Cortex of kidney (tissue), 1 donor: ENCODE results near the gene ITIH6.
"Not testable (repeated sequence)": the region's sequence is repeated elsewhere in the genome, so short reads cannot be mapped to it uniquely, and the experiment has no call there.

Source experiments
- DNase-seq: peaks from one replicate; lab custom pipeline; 2025; lab: John Stamatoyannopoulos, UW

Gene ITIH6, protein sequence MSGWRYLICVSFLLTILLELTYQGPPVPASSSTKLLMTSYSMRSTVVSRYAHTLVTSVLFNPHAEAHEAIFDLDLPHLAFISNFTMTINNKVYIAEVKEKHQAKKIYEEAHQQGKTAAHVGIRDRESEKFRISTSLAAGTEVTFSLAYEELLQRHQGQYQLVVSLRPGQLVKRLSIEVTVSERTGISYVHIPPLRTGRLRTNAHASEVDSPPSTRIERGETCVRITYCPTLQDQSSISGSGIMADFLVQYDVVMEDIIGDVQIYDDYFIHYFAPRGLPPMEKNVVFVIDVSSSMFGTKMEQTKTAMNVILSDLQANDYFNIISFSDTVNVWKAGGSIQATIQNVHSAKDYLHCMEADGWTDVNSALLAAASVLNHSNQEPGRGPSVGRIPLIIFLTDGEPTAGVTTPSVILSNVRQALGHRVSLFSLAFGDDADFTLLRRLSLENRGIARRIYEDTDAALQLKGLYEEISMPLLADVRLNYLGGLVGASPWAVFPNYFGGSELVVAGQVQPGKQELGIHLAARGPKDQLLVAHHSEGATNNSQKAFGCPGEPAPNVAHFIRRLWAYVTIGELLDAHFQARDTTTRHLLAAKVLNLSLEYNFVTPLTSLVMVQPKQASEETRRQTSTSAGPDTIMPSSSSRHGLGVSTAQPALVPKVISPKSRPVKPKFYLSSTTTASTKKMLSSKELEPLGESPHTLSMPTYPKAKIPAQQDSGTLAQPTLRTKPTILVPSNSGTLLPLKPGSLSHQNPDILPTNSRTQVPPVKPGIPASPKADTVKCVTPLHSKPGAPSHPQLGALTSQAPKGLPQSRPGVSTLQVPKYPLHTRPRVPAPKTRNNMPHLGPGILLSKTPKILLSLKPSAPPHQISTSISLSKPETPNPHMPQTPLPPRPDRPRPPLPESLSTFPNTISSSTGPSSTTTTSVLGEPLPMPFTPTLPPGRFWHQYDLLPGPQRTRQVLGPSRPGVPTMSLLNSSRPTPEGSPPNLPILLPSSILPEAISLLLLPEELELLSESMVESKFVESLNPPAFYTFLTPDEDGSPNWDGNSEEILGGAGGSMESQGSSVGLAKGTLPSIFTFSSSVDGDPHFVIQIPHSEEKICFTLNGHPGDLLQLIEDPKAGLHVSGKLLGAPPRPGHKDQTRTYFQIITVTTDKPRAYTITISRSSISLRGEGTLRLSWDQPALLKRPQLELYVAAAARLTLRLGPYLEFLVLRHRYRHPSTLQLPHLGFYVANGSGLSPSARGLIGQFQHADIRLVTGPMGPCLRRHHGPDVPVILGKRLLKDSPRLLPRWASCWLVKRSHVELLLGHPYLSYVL

DNA sequence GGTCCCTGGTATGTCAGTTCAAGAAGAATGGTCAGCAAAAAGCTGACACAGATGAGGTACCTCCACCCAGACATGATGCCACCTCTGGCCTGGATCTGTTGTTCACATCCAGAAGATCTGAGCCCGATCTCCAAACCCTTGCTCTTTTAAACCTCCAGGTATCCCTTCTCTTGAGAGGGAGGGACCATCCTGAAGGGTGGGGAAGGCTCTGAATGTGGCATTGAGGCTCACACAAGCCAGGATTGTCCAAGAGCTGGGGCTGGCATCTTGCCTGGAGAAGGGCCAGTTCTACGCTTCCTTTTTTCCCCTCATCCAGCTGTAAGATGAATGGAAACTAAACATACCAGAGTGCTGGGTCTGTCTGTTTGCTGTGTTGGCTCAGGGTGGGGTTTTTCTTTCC, at the start of gene ITIH6:
Gene ITIH6, minus strand, starts transcription at position 119 of the 400 bp plus-strand sequence. Its CDS starts 45 bp downstream, at position 74.
- no peak for DNase-seq

DNA sequence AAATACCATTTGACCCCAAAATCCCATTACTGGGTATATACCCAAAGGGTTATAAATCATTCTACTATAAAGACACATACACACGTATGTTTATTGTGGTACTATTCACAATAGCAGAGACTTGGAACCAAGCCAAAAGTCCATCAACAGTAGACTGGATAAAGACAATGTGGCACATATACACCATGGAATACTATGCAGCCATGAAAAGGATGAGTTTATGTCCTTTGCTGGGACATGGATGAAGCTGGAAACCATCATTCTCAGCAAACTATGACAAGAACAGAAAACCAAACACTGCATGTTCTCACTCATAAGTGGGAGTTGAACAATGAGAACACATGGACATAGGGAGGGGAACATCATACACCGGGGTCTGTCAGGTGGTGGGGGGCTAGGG, 49.6 kb upstream of the ITIH6 start:
- DNase-seq, result not testable (repeated sequence)

DNA sequence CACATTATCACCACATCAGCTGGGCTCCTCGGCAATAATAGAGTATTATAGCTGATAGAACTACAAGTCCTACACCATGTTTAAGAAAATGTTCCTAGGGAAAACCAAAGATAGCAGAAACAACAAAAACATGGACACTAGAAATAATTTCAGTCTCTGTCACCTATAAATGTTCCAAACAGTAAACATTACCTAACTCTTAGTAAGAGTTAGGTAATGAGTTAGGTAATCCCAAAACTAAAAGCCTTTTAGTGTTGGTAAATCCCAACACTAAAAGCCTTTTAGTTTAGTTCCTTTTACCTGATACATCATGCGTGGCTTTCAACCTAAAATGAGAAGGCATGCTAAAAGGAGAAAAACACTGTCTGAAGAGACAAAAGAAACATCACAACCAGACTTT, 45.0 kb upstream of the ITIH6 start:
- DNase-seq, result no peak

DNA sequence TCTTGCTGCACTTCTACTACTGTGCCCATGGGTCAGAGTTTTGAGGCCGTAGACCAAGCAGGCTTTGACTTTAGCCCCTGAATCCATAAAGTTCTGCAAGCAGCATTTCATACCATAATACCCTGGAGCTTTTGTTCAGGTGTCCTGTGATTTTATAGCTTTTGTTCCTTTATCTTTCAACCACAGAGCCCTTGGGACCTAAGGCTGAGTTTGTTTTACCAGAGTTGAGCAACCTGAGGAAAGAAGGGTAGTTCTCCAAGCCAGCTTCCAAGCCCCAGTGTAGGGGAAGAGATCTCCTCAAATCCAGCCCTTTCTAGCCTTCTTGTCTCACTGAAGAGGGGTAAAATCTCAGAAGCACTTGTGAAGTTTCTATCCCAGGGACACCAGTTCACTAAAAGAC, 44.6 kb upstream of the ITIH6 start:
- no peak for DNase-seq

DNA sequence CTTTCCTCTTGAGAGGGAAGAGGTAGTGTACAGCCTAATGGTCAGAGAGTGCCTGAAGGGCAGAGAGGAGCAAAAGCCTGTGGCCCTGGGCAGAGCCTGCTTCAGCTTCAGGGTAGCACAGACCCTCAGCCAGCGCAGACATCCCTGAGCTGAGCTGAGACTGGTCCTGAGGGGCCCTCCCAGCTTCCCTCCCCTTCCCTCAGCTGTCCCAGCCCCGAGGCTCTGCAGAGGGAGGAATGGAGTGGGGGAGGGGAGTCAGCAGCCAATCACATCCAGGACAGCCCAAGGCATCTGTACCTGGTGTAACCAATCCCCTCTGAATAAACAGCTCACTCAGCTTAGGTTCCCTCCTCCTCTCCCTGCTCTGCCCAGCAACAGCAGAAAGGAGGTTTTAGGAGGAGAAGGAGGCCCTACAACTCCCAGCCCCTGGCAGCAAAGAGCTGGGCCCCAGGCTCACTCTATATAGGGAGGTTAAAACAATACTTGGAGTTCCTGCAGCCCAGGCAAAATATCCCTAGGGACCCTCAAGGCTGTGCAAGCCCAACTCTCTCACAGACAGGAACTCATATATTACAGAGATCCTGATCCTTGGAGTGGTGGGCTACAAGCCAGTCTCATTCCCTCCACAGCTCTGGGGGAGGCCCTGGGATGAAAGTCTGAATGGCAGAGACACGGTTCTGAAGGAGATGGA, 43.3 kb upstream of the ITIH6 start:
- not testable (repeated sequence) for DNase-seq

DNA sequence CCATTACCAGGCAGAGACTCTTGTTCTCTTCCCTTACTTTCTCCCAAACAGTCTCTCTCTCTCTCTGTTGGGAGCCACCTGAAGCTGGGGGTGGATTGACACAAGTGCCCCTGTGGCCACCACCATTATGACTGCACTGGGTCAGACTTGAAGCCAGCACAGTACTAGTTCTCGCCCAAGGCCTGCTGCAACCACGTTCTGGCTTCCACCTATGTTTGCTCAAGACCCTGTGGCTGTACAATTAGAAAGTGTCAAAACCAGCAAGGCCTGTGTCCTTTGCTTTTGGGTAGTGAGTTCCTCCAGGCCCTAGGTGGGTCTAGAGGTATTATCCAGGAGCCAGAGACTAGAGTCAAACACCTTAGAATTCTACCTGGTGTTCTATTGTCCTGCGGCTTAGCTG, 40.5 kb upstream of the ITIH6 start:
- no peak for DNase-seq

DNA sequence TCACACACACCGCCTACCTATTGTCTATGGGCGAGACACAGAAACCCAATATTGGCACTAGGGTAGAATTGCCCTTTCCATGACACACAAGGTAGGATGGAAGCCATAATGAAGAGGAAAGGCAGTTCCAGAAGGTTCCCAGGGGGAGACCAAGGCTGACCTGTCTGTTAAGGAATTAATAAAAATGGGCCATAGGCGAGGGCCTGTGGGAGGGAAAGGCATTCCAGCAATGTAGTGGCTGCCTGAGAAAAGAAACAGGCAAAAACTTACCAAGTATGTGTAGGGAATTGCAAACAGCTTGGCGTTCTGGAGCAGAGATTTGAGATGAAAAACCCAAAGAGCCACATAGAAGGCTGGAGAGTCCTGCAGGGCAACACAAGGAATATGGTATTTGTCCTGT, 28.5 kb upstream of the ITIH6 start:
- DNase-seq, result no peak

DNA sequence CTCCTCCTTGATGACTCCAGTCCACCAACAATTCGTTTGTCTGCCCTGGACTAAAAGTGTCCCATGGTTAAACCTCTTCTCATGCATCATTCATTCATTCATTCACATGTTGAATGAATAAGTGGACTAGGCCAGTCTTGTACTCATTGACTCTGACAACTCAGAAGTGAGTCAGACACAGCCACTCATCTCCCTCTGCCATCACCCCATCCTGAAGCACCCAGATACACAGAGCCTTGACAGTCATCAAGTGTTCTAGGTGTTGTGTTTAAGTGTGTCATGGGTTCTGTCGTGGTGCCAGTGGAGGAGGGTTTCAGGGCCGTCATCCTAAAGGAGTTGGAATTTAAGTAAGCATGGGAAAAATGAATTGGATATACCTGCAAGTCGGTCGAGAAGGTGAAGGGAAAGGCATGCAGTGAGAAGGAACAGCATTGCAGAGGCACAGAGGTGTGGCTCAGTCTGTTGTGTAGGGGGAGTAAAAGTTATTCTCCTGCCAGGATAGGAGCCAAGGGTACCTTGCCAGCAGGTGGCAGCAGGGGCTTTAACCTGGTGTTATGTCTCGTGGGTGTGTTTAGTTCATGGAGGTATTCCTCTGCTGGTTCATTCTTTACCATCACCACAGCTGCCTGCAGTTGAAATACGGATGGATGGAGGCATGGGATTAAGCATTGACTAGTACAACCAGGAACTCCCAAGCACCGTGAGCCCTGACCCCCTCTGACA, 27.8 kb upstream of the ITIH6 start:
- DNase-seq, result no peak

DNA sequence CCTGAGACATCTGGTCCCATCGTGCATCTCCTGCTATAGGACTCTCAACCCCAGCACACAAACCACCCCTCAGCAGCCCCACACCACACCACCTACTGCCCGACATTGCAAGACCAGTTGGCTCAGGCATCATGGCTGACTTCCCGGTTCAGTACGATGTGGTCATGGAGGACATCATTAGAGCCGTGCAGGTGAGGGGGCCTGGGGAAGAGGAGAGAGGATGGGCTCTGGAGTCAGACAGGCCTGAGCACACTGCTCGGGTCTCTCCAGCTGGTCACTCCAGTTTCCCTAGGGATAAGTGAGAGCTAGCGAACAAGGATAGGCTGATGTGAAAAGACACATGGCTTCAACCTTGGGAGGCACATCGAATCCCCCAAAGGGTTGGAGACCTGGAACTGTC, 26.7 kb upstream of the ITIH6 start:
- DNase-seq, result no peak

DNA sequence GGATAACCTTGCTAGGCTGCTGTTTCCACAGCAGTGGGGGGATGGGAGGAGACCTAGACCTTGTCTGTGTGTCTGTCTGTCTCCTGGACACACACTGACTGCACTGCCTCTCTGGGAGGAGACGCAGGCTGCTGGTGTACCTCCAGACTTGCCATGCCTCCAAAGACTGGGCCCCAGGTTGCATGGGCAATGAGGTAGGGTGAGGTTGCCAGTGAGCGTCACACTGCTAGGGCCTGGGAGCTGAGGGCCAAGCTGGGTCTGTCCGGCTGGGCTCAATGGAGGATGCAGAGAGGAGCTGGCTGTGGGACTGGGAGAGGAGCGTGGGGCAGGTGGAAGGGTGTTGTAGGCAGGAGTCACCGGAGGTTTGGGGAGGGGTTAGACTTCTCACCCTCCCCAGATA, 26.1 kb upstream of the ITIH6 start:
- no peak for DNase-seq

DNA sequence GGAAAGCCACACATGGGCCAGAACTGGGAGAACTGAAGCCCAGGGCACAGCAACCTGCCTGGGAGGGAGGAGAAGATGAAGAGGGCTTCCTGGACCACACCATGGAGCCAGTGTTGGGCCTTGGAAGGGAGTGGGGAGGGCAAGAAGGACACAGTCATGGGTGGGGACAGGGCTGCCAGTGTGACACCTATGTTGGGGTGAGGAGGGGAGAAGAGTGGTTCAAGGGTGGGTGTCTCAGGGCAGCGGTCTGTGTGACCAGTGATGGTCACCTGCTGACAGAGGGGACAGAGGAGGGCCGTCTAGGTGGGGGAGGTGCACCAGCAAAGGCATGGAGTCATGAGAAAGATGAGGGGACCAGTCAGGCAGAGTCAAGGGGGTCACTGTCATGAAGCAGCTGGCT, 23.3 kb upstream of the ITIH6 start:
- no peak for DNase-seq

DNA sequence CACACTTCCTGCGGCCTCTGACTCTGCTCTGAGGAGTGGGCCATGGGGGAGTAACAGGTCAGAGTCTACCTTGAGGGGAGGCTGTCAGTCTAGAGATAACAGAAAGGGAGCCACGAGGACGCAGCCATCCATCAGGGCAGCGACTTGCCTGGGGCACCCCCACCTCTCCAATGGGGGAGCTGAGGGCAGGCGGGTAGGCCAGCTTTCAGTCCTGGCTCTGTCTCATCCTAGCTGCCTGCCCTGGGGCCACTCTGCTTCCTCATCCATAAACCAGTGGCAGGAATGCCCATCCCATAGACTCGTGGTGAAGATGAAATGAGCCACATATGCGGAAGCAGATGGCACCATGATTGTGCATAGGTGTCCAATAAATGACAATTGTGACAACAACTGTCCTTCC, 22.7 kb upstream of the ITIH6 start:
- no peak for DNase-seq

DNA sequence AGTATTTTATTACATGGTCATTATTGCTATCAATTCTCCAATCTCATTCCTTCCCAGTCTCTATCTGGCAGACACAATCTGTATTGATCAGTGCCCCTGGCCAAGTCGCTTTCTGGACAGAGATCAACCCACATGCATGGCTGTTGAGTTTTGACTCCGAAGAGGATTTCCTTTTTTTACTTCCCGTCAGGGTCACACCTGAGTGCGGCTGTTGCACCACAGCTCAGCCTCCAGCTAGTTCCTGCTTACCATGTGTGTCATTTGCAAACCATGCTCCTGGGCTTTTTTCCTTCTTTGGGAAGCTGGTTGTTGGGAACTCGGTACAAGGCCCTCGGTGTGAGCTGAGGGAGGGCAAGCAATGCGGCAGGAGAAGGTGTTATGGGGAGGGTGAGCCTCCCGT, 21.1 kb upstream of the ITIH6 start:
- no peak for DNase-seq

DNA sequence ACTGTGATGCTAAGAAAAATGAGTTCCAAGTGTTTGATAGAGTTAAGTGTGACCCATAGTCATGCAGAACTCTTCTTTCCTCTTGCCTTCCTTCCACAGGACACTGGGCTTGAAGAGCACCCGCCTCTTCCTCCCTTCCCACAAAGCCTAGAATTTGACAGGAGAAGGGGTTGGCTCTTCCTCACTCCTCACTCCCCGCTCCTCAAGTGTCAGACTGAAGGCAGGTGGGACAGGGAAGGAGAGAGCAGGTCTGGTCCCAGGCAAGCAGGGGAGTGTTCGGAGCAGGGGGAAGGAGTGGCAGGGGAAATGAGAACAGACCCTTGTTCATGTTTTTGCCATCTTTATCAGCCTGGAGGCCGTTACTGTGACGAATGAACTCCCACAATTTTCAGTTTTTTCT, 20.2 kb upstream of the ITIH6 start:
- DNase-seq, result no peak

DNA sequence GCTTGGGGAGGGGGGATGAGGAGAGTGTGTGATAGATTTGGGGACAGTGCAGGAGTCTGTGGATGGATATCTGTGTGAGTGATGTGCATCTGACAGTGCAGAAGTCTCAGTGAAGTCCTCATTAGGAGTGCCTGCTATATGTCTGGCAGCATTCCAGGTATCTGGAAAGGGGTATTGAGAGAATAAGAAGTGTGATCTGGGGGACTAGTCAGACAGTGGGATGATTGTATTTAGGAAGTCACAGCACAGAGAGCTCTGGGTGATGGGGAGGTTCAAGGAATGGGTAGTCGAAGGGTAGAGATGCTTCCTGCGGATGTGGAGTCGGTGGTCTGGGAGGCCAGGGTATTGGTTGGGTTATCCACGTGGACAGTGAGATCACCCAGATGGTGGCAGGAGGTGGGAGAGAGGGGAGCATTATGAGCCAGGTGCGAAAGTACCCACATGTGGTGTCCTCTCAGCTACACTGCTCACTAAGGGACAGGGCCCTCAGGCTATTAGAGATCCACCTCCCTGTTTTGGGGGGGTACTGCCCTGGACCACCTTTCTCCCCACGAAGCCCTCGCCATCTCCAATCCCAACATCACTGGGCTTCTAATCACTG, 19.3 kb upstream of the ITIH6 start:
- no peak for DNase-seq

DNA sequence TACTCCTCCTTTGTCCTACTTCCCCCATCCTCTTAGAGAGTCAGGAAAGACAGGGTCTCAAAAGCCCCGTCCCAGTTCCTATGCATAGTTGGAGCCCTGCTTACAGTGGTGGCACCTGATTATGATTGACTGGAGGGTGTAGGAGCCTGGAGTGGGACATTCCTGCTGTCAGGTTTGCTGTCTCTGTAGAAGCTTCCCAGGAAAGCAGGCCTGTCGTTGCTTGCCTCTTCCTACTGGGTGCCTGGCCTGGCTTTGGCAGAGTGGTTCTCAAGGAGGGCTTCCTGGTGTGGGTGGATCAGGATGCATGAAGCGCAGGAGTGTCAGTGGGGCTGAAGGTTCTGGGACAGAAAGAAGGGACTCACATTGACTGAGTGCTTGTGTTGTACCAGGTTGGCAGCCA, 14.3 kb upstream of the ITIH6 start:
- DNase-seq, result no peak

DNA sequence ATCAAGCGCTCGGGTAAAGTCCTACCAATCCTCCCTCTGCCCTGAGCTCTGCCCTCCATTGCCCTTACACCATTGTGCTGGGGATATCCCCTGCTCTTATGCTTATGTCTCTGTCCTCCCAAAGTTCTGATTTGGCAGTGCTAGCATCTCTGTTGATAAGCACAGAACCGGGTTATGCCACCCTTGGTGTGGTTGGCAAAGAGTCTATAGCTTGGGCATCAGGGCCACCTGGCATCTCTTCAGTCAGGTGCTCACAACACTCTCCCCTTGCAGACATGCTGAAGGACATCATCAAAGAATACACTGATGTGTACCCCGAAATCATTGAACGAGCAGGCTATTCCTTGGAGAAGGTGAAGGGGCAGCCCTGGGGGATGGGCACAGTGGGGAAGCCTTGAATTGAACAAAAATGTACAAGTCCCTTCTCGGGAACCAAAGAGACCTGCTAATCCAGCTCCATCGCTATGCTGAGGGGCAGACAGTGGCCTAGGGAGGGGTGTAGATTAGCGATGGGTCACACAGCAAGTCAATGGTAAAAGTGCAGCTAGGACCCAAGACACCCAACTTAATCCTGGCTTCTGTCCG, 13.3 kb upstream of the ITIH6 start:
- no peak for DNase-seq

DNA sequence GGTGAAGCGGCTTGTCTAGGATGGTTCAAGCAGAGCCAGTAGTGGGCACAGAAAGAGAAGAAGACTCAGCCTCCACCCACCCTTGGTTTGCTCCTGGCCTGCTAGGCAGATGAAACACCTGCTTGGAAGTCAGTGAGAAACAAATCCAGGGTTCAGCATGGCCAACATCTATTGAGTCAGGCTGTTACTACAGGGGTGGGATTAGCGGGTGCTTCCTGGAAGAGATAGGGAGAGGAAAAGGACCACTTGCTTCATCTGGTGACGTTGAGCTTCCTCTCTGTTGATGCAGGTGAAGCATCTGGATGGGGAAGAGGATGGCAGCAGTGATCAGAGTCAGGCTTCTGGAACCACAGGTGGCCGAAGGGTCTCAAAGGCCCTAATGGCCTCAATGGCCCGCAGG, 12.5 kb upstream of the ITIH6 start:
- DNase-seq, result no peak

DNA sequence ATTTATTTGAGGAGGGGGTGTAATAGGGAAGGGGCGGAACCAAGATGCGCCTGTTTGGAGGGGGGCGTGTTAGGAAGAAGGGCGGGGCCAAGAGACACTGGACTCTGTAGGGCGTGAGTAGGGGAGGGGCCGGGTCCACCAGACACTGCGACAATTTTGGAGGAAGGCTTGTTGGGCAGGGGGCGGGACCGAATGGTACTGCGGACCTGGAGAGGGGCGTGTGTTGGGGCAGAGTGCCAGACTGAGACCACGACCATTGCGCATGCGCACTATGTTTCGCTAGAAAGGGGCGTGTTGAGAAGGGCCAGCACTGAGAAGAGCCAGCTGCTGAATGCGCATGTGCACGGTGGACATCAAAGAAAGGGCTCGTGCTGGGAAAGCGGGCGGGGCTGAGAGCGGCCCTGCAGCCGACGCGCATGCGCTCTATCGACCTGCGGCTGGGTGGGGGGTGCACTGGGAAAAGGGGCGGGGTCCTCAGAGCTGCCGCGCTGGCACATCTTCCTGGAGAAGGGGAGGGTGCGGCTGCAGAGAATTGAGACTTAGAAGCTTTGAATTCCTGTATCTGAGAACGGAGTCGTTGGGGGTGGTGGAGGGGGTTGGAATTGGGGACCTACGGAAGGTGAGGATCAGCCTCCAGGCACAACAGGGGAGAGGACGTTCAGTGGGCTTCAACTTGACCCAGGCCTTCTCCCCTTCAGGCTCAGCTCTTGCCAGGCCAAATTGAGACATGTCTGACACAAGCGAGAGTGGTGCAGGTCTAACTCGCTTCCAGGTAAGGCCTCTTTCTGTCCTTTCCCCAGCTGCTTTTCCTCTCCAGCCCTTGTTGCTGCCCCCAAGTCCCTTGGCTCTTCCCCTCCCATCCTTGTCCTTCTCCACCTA, 10.8 kb upstream of the ITIH6 start:
- peak; percentile 12 for DNase-seq
